Measurements from ENCODE around the gene GMEB1.
"Not testable (repeated sequence)": the region's sequence is repeated elsewhere in the genome, so short reads cannot be mapped to it uniquely, and the experiment has no call there.

GMEB1 gene

DNA sequence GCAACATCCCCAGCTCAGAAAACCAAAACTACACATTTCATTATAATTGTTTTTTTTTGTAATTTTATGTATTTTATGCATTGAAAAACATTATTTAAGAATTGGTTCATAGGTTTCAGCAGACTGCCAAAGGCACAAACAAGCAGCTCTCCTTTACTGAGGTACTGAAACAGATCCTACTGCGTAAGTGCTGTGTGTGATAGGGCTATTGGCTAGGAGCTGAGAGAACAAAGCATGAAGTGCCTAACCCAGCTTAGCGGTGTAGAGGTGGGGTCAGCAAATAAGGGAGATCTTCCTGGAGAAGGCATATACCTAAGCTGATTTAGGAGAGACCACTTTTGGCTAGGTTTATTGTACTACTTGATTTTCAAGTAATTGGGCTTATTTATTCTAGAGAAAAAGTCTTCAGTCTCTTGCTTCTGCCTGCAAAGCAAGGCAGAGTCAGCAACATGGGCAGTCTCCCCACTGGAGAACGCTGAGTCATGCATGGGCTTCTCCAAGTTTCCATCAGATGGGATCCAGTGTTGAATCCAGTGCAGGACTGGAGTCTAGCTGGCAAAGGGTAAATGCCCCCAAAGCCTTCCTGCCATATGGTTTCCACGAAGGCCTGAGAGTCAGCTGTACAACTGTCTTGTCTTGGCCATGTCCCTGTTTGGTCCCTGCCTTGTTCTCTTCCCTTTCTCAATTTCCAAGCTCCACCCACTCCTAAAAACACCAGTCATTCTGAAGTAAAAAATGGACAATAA, 50.2 kb downstream of the GMEB1 start:
- Mint-ChIP-seq H3K27me3 (no peaks in the 10 kb centered on the region), H3K27ac (peak overlapping the region; percentile 25), H3K9me3 (ENCODE audit: low read depth) (no peaks in the 10 kb centered on the region), H3K4me1 (ENCODE audit: low read depth) (peaks cover 2% of the 10 kb centered on the region), H3K36me3 (peaks cover 3% of the 10 kb centered on the region), H3K4me3 (no peak overlapping the region)

GRCh38 chr1:28719332-28719619, 50.7 kb downstream of the GMEB1 start:
- Mint-ChIP-seq H3K27ac (peak overlapping the region; percentile 25), H3K9me3 (ENCODE audit: low read depth) (no peaks in the 10 kb centered on the region), H3K27me3 (no peaks in the 10 kb centered on the region), H3K36me3 (peaks cover 3% of the 10 kb centered on the region), H3K4me3 (no peak overlapping the region), H3K4me1 (ENCODE audit: low read depth) (peaks cover 2% of the 10 kb centered on the region)

DNA sequence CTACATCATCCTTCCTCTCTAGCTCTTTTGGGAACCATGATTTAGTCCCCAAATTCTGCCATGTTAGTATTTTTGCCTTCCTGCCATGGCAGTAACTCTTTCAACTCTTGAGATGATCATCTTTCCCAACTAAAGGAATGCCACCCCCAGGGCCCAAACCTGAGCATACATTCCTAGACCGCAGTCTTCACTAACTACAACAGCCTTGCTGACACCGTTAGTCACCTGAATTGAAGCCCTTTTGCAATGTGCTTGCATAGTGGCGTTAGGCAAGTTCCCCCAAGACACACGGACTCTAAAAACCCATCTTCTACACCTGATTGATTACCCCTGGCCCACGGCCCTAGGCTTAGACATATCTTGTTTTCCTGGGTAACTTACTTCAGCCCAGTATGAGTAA, 51.8 kb downstream of the GMEB1 start:
- Mint-ChIP-seq H3K27me3 (no peaks in the 10 kb centered on the region), H3K27ac (no peak overlapping the region), H3K36me3 (no peaks in the 10 kb centered on the region), H3K9me3 (ENCODE audit: low read depth) (no peaks in the 10 kb centered on the region), H3K4me3 (no peak overlapping the region), H3K4me1 (ENCODE audit: low read depth) (peaks cover 2% of the 10 kb centered on the region)

GRCh38 chr1:28721927-28722326, 53.3 kb downstream of the GMEB1 start:
- not testable (repeated sequence) for H3K4me3 Mint-ChIP-seq; H3K36me3 Mint-ChIP-seq; H3K4me1 Mint-ChIP-seq (ENCODE audit: low read depth); H3K27me3 Mint-ChIP-seq; H3K9me3 Mint-ChIP-seq (ENCODE audit: low read depth); H3K27ac Mint-ChIP-seq

DNA sequence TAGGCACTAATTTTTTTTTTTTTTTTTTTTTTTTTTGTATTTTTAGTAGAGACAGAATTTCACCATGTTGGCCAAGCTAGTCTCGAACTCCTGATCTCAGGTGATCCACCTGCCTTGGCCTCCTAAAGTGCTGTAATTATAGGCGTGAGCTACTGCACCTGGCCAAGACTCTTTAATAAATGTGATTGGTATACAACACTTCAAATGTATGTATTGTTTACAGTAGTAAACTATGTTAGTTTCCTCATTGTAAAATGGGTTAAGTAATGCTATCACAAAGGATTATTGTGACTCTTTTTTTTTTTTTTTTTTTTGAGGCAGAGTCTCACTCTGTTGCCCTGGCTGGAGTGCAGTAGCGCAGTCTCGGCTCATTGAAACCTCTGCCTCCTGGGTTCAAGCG, 56.8 kb downstream of the GMEB1 start:
- H3K36me3 Mint-ChIP-seq; H3K9me3 Mint-ChIP-seq (ENCODE audit: low read depth); H3K27ac Mint-ChIP-seq; H3K27me3 Mint-ChIP-seq; H3K4me1 Mint-ChIP-seq (ENCODE audit: low read depth); H3K4me3 Mint-ChIP-seq: not testable (repeated sequence)

DNA sequence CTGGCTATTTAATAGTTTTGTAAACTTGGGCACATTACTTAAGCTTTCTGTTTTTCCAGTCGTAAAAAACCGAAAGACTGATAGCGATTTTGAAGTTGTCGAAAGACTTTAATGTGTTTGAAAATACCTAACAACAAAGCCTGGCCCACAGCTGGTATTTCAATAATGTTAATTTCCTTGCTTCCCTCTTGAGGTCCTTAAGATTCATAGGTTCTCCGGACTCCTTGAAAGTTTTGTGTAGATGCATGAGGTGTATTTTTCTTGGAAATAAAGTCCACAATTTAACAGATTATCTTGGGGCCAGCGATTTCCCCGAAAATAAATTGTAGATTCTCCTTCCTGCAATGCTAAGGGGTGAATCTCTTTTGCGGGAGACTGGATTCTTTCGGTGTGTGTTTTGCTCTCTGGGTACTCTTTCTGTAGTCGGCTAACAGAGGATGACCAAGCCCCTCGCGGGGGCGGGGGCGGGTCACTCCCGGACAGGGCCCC, 67.4 kb downstream of the GMEB1 start:
- no peaks in the 10 kb centered on the region for H3K27me3 Mint-ChIP-seq
- peaks cover 8% of the 10 kb centered on the region for H3K36me3 Mint-ChIP-seq
- H3K4me1 Mint-ChIP-seq (ENCODE audit: low read depth) = peaks cover 34% of the 10 kb centered on the region
- peak overlapping the region; percentile 87 for H3K27ac Mint-ChIP-seq
- peak overlapping the region; percentile 99 for H3K4me3 Mint-ChIP-seq
- no peaks in the 10 kb centered on the region for H3K9me3 Mint-ChIP-seq (ENCODE audit: low read depth)

- H3K4me3 Mint-ChIP-seq = peak within 1 kb of the TSS; percentile 99
- no peaks in the 10 kb centered on the region for H3K27me3 Mint-ChIP-seq
- no peaks in the 10 kb centered on the region for H3K9me3 Mint-ChIP-seq (ENCODE audit: low read depth)
- H3K27ac Mint-ChIP-seq = peak within 1 kb of the TSS; percentile 97
- peaks cover 38% of the 10 kb centered on the region for H3K4me1 Mint-ChIP-seq (ENCODE audit: low read depth)
- H3K36me3 Mint-ChIP-seq = peaks cover 8% of the 10 kb centered on the region
Measured at GRCh38 chr1:28736450-28737306, 68.1 kb downstream of the GMEB1 start, which contains the start of gene YTHDF2. YTHDF2 (plus strand) TSS chr1:28736940; CDS start chr1:28737121, 181 bp downstream.

DNA sequence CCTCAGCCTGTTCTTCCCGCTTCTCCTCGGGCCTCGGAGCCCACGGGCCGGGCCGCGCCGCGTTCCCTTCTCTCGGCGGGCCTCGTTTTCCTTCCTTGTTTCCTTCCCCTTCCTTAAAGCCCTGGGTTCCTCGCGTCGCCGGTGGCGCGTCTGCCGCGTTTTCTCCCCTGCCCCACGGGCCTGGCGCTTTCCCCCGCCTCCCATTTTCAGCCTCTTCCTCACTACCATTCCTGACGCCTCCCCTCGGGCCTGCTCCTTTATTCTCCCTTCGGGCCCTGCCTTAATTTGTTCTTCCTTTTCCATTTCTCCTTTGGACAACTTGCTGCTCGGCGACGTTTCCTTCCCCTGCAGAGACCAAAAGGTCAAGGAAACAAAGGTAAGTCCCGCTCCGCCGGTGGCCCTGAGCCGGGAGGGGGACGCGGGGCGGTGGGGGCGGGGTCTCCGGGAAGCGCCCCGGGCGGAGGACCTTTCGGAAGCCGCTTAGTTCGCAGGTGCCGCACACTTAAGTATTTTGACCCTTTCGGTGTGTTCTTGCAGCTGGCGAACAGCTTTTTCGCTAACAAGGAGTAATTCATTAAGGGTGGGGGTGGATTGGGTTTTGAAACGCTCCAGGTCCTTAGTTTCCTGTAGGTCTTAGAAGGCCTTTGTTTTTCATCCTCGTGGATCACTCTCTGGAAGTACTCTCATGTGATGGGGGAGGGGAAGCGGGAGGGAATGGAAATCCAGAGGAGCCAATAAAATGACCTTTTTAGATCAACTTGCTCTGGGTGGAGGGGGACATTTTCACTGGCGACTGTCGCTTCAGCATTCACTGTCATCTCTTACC, 68.9 kb downstream of the GMEB1 start:
- H3K4me1 Mint-ChIP-seq (ENCODE audit: low read depth) = peaks cover 46% of the 10 kb centered on the region
- no peaks in the 10 kb centered on the region for H3K27me3 Mint-ChIP-seq
- H3K36me3 Mint-ChIP-seq = peaks cover 10% of the 10 kb centered on the region
- H3K27ac Mint-ChIP-seq = peak overlapping the region; percentile 97
- H3K9me3 Mint-ChIP-seq (ENCODE audit: low read depth) = no peaks in the 10 kb centered on the region
- peak overlapping the region; percentile 99 for H3K4me3 Mint-ChIP-seq

GRCh38 chr1:28740118-28740517, 71.5 kb downstream of the GMEB1 start:
- Mint-ChIP-seq H3K27ac (peak overlapping the region; percentile 51), H3K9me3 (ENCODE audit: low read depth) (no peaks in the 10 kb centered on the region), H3K36me3 (peaks cover 20% of the 10 kb centered on the region), H3K4me1 (ENCODE audit: low read depth) (peaks cover 66% of the 10 kb centered on the region), H3K27me3 (no peaks in the 10 kb centered on the region), H3K4me3 (peak overlapping the region; percentile 99)

- Mint-ChIP-seq H3K27ac (peak overlapping the region; percentile 43), H3K4me1 (ENCODE audit: low read depth) (peaks cover 76% of the 10 kb centered on the region), H3K4me3 (peak overlapping the region; percentile 82)
Measured at GRCh38 chr1:28744184-28744583, 75.6 kb downstream of the GMEB1 start.

DNA sequence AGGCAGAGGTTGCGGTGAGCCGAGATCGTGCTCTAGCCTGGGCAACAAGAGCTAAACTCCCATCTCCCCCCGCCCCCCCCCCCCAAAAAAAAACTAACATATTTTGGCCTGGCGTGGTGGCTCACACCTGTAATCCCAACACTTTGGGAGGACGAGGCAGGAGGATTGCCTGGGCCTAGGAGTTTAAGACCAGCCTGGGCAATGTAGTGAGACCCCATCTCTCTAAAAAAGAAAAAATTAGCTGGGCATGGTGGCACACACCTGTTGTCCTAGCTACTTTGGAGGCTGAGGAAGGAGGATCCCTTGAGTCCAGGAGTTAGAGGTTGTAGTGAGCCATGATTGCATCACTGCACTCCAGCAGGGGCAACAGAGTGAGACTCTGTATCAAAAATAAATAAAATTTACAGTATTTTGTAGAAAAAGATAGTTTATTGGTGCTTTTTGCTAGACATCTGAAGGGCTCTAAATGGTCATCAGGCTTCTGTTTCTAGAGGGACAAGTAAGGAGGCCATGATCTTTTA, 77.1 kb downstream of the GMEB1 start:
- peak overlapping the region; percentile 77 for H3K4me3 Mint-ChIP-seq
- peaks cover 78% of the 10 kb centered on the region for H3K4me1 Mint-ChIP-seq (ENCODE audit: low read depth)
- peaks cover 20% of the 10 kb centered on the region for H3K36me3 Mint-ChIP-seq
- no peaks in the 10 kb centered on the region for H3K9me3 Mint-ChIP-seq (ENCODE audit: low read depth)
- no peak overlapping the region for H3K27ac Mint-ChIP-seq
- no peaks in the 10 kb centered on the region for H3K27me3 Mint-ChIP-seq

More at GRCh38 chr1:28744184-28744583, 75.6 kb downstream of the GMEB1 start:
- Mint-ChIP-seq H3K36me3 (peaks cover 20% of the 10 kb centered on the region), H3K27me3 (no peaks in the 10 kb centered on the region), H3K9me3 (ENCODE audit: low read depth) (no peaks in the 10 kb centered on the region)

GRCh38 chr1:28750330-28750729, 81.7 kb downstream of the GMEB1 start:
- H3K27me3 Mint-ChIP-seq = no peaks in the 10 kb centered on the region
- H3K4me1 Mint-ChIP-seq (ENCODE audit: low read depth) = peaks cover 63% of the 10 kb centered on the region
- peaks cover 11% of the 10 kb centered on the region for H3K36me3 Mint-ChIP-seq
- H3K27ac Mint-ChIP-seq = peak overlapping the region; percentile 34
- no peaks in the 10 kb centered on the region for H3K9me3 Mint-ChIP-seq (ENCODE audit: low read depth)
- H3K4me3 Mint-ChIP-seq = peak overlapping the region; percentile 63

DNA sequence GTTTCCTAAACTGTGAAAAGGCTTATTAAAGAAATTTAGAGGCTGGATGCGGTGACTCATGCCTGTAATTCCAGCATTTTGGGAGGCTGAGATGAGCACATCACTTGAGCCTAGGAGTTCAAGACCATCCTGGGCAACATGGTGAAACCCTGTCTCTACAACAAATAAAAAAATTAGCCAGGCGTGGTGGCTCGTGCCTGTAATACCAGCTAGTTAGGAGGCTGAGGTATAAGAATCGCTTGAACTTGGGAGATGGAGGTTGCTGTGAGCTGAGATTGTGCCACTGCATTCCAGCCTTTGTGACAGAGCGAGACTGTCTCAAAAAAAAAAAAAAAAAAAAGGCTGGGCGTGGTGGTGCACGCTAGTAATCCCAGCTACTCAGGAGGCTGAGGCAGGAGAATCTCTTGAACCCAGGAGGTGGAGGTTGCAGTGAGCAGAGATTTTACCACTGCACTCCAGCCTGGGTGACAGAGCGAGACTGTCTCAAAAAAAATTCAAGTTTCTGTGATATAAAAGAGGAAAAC, 82.2 kb downstream of the GMEB1 start:
- H3K4me1 Mint-ChIP-seq (ENCODE audit: low read depth) = peaks cover 62% of the 10 kb centered on the region

GRCh38 chr1:28751315-28752060, 82.9 kb downstream of the GMEB1 start:
- H3K4me3 Mint-ChIP-seq = peak overlapping the region; percentile 69
- H3K27ac Mint-ChIP-seq = no peak overlapping the region
- H3K27me3 Mint-ChIP-seq = no peaks in the 10 kb centered on the region
- H3K9me3 Mint-ChIP-seq (ENCODE audit: low read depth) = no peaks in the 10 kb centered on the region
- peaks cover 55% of the 10 kb centered on the region for H3K4me1 Mint-ChIP-seq (ENCODE audit: low read depth)
- peaks cover 11% of the 10 kb centered on the region for H3K36me3 Mint-ChIP-seq

More for the DNA sequence above, 82.2 kb downstream of the GMEB1 start:
- H3K4me3 Mint-ChIP-seq = peak overlapping the region; percentile 69
- H3K27me3 Mint-ChIP-seq; H3K9me3 Mint-ChIP-seq (ENCODE audit: low read depth); H3K27ac Mint-ChIP-seq: not testable (repeated sequence)
- H3K36me3 Mint-ChIP-seq = peaks cover 11% of the 10 kb centered on the region

All from activated naive CD8-positive, alpha-beta T cell (primary cell).